Activated naive CD4-positive, alpha-beta T cell treated with anti-CD3 and anti-CD28 coated beads, Interleukin-2, amount 10 ng/mL, durations not matched to agents 7 days and 5 days (primary cell): ENCODE results near the gene XXYLT1.

Experiments
- CTCF ChIA-PET: fragments of 350-600 bp; sonication (Branson Sonifier 250); formaldehyde crosslinking; loops from one replicate; lab custom pipeline; 2021; ENCODE audit warnings: antibody characterized with exemption; lab: Charles Lee
- DNase-seq: peaks from one replicate; pipeline ENCODE4 v3.0.0-alpha.2; 2020
- H3K27ac Mint-ChIP-seq: one replicate; pipeline ENCODE4 v1.8.0; 2021; ENCODE audit warnings: mild to moderate bottlenecking, moderate library complexity, mixed read lengths
- H3K27me3 Mint-ChIP-seq: one replicate; pipeline ENCODE4 v1.8.0; 2021; ENCODE audit warnings: mild to moderate bottlenecking, mixed read lengths
- H3K36me3 Mint-ChIP-seq: one replicate; pipeline ENCODE4 v1.8.0; 2021; ENCODE audit warnings: mixed read lengths
- H3K4me1 Mint-ChIP-seq: one replicate; pipeline ENCODE4 v1.8.0; 2021; ENCODE audit warnings: mixed read lengths
- H3K4me3 Mint-ChIP-seq: one replicate; pipeline ENCODE4 v1.8.0; 2021; ENCODE audit warnings: mild to moderate bottlenecking, moderate library complexity, mixed read lengths
- H3K9me3 Mint-ChIP-seq: one replicate; pipeline ENCODE4 v1.8.0; 2021; ENCODE audit warnings: mixed read lengths

XXYLT1 gene

DNA sequence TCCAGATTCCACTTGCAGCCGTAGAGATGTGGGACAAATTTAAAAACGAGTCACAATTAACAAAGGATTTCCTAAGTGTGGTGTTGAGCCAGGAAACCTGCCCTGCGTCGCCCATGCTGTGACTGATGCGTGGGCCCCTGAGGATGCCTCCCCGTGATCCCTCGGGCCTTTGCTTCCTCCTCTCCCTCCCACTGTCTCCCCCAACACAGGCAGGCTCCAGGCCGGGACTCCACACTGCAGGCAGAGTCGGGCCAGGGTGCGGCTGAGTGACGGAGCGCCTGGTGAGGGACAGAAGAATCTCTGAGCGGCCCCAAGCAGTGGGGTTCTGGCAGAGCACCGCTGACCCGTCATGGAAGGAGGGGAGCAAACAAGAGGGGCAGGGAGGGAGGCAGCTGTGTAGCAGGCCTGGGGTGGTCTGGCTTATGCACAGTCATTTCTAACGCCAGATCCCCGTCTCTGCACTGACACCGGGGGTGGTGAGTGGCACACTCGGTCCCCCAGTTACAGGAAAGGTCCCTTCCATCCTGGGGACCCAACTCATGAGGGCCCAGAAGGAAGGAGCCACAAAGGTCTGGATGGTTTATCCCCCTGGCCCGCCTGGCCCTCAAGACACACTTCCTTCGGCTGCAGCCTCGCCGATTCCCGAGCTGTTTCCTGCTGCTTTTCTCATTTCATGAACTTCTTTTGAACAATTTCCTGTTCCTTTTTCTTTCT is 91.0 kb downstream of the XXYLT1 start:
- H3K27ac Mint-ChIP-seq: no peak overlapping the region
- no peaks in the 10 kb centered on the region for H3K9me3 Mint-ChIP-seq
- no peak for DNase-seq
- no peaks in the 10 kb centered on the region for H3K36me3 Mint-ChIP-seq
- CTCF ChIA-PET: no interaction called here
- H3K4me3 Mint-ChIP-seq: no peak overlapping the region
- H3K4me1 Mint-ChIP-seq: peaks cover 17% of the 10 kb centered on the region
- no peaks in the 10 kb centered on the region for H3K27me3 Mint-ChIP-seq

DNA sequence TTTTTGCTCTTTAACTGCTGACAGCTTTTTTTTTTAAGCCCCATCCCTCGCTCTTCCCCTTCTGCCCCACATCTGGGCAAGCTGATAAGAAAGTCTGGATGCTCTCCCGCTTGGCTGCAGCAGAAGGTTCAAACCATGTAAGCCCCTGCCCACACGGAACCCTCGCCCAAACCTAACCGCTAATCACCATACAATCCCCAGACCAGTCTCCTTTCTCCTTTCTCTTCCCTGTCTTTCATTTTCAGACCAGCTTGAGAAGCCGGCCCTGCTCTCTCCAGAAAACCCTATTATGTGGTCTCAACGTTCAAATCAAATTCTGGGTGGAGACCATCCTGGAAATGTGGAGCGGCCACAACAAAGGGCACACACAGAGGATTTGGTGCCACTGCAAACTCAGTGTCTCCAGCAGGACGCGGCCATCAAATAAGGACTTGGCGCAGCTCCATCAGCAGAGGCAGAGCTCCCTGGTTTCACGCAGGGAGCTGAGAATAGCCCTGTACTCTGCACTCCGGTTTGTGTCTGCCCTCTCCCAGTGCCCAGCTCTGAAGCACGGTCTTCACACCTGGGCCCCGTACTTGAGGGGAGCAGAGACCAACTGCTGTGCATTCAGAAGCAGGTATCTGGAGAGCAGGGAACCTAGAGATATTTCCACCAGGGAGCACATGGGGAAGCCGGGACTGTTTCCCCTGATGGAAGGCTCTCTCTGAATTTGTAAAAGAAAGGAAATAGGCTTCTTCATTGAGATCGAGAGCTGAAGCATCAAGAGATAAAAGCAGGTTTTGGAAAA is 92.6 kb downstream of the XXYLT1 start:
- Mint-ChIP-seq H3K27me3 (no peaks in the 10 kb centered on the region), H3K4me3 (no peak overlapping the region), H3K27ac (no peak overlapping the region), H3K36me3 (no peaks in the 10 kb centered on the region), H3K9me3 (no peaks in the 10 kb centered on the region), H3K4me1 (peaks cover 16% of the 10 kb centered on the region)
- CTCF ChIA-PET: interaction anchor here (0.7 kb wide), 1 partner anchor 208 kb away, joined by 4 read pairs; no protein-coding TSS in a partner anchor
- no peak for DNase-seq

DNA sequence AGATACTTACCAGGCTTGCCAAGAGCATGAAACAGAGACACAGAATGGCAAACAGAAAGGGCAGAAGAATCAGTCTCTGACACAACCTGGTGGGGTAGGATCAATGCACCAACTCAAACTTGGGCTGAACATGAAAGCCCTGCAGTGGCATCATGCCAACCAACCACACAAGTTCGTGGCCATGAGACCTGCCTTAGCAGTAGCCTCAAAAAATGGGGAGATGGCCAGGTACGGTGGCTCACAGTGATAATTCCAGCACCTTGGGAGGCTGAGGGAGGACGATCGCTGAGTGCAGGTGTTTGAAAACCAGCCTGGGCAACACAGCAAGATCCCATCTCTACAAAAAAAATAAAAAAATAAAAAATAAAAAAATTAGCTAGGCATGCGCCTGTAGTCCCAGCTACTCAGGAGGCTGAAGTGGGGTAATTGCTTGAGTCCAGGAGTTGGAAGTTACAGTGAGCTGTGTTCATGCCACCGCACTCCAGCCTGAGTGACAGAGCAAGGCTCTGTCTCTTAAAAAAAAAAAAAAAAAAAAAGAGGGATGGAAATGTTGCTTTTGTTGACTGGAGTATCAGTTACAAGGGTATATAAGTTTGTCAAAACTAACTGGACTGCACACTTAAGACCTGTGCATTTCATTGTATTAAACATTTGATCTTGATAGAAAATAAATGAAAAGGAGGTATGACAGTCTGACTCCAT is 93.4 kb downstream of the XXYLT1 start:
- Mint-ChIP-seq H3K4me3 (no peak overlapping the region), H3K36me3 (no peaks in the 10 kb centered on the region), H3K27me3 (no peaks in the 10 kb centered on the region), H3K4me1 (peaks cover 11% of the 10 kb centered on the region), H3K27ac (no peak overlapping the region), H3K9me3 (no peaks in the 10 kb centered on the region)
- DNase-seq: no peak
- CTCF ChIA-PET: interaction anchor here (0.7 kb wide), 1 partner anchor 208 kb away, joined by 4 read pairs; no protein-coding TSS in a partner anchor

DNA sequence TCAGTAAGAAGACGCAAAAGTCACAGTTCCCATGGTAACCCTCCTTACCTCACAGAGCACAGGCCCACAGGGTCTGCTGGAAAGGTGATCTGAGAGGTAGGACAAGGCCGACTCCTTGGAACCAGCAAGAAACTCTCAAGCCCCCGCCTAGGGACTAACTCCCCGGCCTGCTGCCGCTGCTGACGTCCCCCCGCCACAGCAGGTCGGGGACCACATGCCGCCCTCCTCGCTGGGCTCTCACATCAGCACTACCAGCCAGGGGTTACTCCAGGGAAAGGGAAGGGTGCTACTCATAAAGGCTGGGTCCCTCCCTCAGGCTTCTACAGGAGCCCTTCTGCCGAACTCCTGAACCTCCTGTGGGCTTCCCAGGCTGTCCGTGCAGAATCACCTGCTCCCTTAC is 94.2 kb downstream of the XXYLT1 start:
- H3K36me3 Mint-ChIP-seq: no peaks in the 10 kb centered on the region
- H3K4me1 Mint-ChIP-seq: peaks cover 8% of the 10 kb centered on the region
- no peak overlapping the region for H3K4me3 Mint-ChIP-seq
- no peaks in the 10 kb centered on the region for H3K9me3 Mint-ChIP-seq
- CTCF ChIA-PET: no interaction called here
- H3K27ac Mint-ChIP-seq: no peak overlapping the region
- no peak for DNase-seq
- no peaks in the 10 kb centered on the region for H3K27me3 Mint-ChIP-seq

DNA sequence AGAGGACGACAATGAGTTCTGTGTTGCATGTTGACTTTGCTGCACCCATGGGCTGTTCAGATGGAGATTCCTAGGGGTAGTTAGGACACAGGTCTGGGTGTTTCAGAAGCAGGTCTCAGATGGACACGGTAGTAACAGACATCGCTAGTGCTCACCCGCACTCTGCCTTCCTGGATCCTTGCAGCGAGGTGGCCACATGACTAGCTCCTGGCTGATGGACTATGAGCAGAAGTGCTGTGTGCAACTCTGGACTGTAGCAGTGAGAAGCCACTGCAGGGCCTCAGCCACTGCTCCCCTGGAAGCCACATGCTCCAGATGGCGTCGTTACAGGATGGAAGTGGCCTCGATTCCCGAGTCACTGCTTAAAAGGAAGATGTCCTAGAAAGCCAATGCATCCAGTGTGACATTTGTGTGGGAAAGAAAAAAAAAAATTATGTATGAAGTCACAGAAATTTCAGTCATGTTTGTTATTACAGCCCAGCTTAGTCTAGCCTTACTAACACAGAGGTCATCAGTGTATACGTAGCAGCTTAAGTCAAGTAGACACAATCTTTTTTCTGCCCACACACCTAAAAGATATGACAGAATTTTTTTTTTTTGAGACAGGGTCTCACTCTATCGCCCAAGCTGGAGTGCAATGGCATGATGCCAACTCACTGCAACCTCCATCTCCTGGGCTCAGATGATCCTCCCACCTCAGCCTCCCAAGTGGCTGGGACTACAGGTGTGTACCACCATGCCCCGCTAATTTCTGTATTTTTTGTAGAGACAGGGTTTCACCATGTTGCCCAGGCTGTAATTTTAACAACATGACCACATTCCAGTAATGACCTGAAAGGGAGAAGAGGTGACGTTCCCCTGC is 95.3 kb downstream of the XXYLT1 start:
- no peaks in the 10 kb centered on the region for H3K9me3 Mint-ChIP-seq
- no peaks in the 10 kb centered on the region for H3K27me3 Mint-ChIP-seq
- no peak overlapping the region for H3K4me3 Mint-ChIP-seq
- no peak for DNase-seq
- CTCF ChIA-PET: no interaction called here
- no peak overlapping the region for H3K27ac Mint-ChIP-seq
- peaks cover 8% of the 10 kb centered on the region for H3K4me1 Mint-ChIP-seq
- no peaks in the 10 kb centered on the region for H3K36me3 Mint-ChIP-seq

DNA sequence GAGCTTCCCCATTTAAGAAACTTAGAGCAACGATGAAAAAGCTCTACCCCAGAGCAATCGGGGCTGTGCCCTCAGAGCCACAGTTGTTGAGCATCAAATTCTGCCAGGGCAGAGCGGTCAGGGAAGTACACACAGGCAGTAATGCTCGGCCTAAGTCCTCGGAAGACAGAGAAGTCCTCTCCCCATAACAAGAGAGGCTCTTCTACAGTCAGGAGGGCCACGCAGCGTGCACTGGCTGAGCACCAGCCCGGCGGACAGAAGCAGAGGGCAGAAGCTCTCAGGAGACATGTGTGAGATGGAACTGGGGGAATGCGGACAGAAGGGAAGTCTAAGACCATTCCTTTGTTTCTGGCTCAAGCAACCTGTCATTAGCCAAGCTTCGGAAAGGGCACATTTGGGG is 95.9 kb downstream of the XXYLT1 start:
- Mint-ChIP-seq H3K9me3 (no peaks in the 10 kb centered on the region), H3K4me3 (no peak overlapping the region), H3K27ac (no peak overlapping the region), H3K4me1 (peaks cover 8% of the 10 kb centered on the region), H3K36me3 (no peaks in the 10 kb centered on the region), H3K27me3 (no peaks in the 10 kb centered on the region)
- no peak for DNase-seq
- CTCF ChIA-PET: interaction anchor here (0.6 kb wide), 1 partner anchor 600 kb away, joined by 3 read pairs; no protein-coding TSS in a partner anchor

DNA sequence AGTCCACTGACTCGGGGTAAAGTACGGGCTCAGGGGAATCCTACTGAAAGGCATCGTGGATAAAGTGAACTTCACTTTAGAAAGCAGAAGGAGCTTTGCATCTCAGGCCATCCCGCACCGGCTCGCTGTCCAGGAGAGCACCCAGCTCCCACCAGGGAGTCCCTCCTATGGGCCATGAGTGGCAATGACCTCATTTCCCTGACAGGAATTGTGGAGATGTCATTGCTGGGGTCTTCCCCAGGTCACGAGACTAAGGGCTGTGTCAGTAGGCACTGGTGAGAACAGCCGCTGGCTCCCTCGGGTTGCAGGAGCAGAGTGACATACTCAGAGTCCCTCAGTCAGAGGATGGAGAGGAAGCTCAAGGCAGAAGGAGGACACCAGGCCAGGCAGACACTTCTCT is 97.3 kb downstream of the XXYLT1 start:
- no peak for DNase-seq
- CTCF ChIA-PET: no interaction called here
- no peak overlapping the region for H3K27ac Mint-ChIP-seq
- no peak overlapping the region for H3K4me3 Mint-ChIP-seq
- no peaks in the 10 kb centered on the region for H3K36me3 Mint-ChIP-seq
- H3K27me3 Mint-ChIP-seq: no peaks in the 10 kb centered on the region
- H3K4me1 Mint-ChIP-seq: peaks cover 7% of the 10 kb centered on the region
- H3K9me3 Mint-ChIP-seq: no peaks in the 10 kb centered on the region

DNA sequence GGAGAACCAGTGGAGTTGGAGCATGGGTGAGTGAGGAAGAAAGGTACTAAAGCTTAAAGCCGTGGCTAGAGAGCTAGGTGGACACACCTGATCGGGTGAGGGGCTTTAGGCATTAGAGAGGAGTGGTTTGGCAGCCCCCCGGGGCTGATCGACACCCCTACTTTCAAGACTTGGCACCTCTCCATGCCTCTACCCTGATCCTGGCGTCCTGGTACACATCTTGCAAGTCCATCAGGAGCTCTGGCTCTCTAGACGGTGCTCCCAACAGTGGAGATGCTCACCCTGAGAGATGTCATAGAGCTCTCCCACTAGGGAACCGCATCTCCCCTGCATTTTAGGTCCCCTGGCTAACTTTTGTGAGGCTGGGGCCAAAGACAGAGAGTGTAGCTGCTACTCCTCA is 98.1 kb downstream of the XXYLT1 start:
- CTCF ChIA-PET: no interaction called here

DNA sequence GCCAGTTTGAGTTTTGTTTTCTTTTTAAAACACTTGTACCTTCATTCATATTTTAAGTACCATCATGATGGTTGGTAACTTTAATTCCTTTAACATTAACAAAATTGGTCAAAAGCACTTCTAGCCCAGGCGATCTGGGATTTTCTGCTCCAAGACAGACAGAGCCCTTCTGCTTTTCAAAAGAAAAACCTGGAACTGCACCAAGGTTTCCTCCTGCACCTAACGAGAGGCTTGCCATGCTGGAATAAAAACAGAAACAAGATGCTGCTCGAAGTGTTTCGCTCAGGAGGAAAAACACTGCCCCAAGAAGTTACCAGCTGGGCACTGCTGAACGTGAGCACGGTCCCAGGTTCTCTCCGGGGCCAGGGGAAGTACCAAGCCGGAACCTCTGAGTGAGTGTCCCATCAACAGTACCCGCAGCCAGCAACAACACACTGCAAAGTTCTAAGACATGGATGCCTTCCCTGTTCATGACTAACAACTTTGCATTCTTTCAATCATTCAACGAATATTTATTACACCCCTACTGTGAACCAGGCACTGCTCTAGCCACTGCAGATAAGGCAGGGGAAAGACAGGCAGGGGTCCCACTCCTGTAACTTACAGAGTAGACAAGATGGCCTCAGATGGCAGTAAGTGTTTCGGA is 98.8 kb downstream of the XXYLT1 start:
- Mint-ChIP-seq H3K4me3 (no peak overlapping the region), H3K9me3 (no peaks in the 10 kb centered on the region), H3K27me3 (no peaks in the 10 kb centered on the region), H3K4me1 (no peaks in the 10 kb centered on the region), H3K36me3 (no peaks in the 10 kb centered on the region), H3K27ac (no peak overlapping the region)
- CTCF ChIA-PET: no interaction called here
- no peak for DNase-seq

More for the DNA sequence above, 98.1 kb downstream of the XXYLT1 start:
- no peaks in the 10 kb centered on the region for H3K27me3 Mint-ChIP-seq
- no peaks in the 10 kb centered on the region for H3K36me3 Mint-ChIP-seq
- no peaks in the 10 kb centered on the region for H3K9me3 Mint-ChIP-seq
- H3K27ac Mint-ChIP-seq: no peak overlapping the region
- no peak for DNase-seq
- H3K4me3 Mint-ChIP-seq: no peak overlapping the region
- H3K4me1 Mint-ChIP-seq: no peaks in the 10 kb centered on the region

DNA sequence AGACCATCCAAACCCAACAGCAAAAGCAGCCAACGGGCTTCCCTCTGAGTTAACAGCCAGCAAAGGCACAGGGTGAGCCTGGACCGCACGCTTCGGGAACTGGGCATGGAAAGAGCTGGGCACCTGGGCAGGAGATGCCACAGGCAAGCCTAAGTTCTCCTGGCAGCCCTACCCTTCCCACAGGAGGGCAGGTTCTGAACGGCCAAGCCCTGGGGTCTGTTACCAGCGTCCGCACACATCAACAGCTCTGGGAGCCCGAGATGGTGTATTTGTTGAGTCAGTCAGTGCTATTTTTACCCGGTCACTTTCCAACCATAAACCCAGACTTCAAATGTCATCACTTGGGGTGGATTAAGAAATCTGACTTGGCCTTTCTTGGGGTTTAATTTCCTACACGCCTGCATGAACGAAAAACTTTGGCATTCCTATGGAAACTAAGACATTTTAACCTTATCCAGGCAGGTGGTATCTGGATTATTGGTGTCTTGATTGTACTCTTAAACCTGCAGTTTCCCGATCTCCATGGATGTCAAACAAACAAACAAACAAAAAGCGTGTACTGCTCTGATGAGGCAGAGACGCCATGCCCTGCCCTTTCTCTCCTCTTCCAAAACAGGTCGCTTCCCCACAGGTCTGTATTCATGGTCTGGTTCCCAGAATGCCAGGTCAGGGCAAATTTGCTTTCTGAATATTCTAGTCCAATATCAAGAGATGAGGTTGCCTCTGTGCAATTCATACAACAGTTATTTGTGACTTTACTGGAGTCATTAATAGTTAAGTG is 99.7 kb downstream of the XXYLT1 start:
- H3K27ac Mint-ChIP-seq: no peak overlapping the region
- no peak for DNase-seq
- CTCF ChIA-PET: no interaction called here
- no peaks in the 10 kb centered on the region for H3K36me3 Mint-ChIP-seq
- H3K4me1 Mint-ChIP-seq: no peaks in the 10 kb centered on the region
- H3K27me3 Mint-ChIP-seq: no peaks in the 10 kb centered on the region
- no peak overlapping the region for H3K4me3 Mint-ChIP-seq
- H3K9me3 Mint-ChIP-seq: no peaks in the 10 kb centered on the region

DNA sequence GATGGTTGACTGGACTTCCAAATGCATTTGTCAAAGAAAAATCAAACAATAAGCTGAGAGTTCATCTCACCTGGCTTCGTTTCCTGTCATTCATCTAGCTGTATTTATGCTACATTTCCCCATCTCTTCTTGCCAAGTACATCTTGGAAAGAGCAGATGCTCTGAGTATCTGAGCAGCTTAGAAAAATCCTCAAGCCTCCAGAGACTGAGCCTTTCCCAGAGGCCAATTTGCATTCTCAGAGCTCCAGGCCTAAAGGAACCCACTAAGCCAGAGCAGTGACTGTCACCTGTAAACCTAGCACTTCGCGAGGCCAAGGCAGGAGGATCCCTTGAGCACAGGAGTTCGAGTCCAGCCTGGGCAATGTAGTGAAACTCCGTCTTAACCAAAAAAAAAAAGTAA is 100.5 kb downstream of the XXYLT1 start:
- CTCF ChIA-PET: no interaction called here
- Mint-ChIP-seq H3K4me1 (no peaks in the 10 kb centered on the region), H3K27me3 (no peaks in the 10 kb centered on the region), H3K27ac (no peak overlapping the region), H3K36me3 (no peaks in the 10 kb centered on the region), H3K9me3 (no peaks in the 10 kb centered on the region), H3K4me3 (no peak overlapping the region)
- DNase-seq: no peak

DNA sequence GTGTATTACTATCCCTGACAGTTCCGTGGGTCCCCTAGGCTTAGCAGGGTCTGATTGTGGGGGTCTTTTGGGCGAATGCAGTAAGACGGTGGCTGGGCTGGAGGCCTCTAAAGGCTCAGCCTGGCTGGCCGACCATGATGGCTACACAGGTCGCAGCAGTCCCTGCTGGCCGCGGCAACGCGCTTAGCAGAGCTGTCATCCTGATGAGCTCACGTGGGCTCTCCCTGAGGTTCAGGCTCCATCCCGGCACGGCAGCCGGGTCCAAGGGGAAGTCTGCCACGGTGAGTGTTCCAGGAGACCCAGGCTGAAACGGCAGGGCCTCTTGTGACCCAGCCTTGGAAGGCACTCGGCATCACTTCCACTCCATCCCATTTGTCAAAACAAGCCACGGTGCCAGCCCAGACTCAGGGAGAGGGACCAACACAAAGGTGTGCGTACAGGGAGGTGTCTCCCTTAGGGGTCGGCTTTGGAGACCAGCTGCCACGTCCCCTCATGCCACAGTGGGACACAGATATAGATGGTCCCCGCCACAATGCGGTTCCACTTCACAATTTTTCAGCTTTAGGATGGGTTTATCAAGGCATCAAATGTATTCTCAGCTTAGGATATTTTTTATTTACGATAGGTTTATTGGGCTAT is 101.8 kb downstream of the XXYLT1 start:
- H3K9me3 Mint-ChIP-seq: no peaks in the 10 kb centered on the region
- no peak for DNase-seq
- no peak overlapping the region for H3K27ac Mint-ChIP-seq
- no peaks in the 10 kb centered on the region for H3K36me3 Mint-ChIP-seq
- peaks cover 8% of the 10 kb centered on the region for H3K4me1 Mint-ChIP-seq
- H3K27me3 Mint-ChIP-seq: no peaks in the 10 kb centered on the region
- CTCF ChIA-PET: no interaction called here
- no peak overlapping the region for H3K4me3 Mint-ChIP-seq
